Small intestine (tissue), 7 donors: Measurements from ENCODE around the gene PROSER2. TPM values are rescaled to one million over a fixed set of nuclear protein-coding genes. Genes with fewer than 3 reads are reported as not detected.

Source experiments
- DNase-seq, 2 donors: peaks; one replicate each; pipeline versions ENCODE4 v3.0.0 to v3.0.0-alpha.2; 2013
- FAIRE-seq: peaks from 2 replicates; lab custom pipeline; 2012; peaks lifted over from hg19 to GRCh38; lab: Jason Lieb, UNC
- H3K27ac ChIP-seq, 3 donors: one replicate each; pipeline ENCODE4 v1.5.1; 2013; ENCODE audit warnings: low read length in 2 of 3, mild to moderate bottlenecking in 2 of 3, control low read depth in 1 of 3, inconsistent platforms in 1 of 3, low read depth in 1 of 3, moderate library complexity in 1 of 3
- H3K27me3 ChIP-seq, 3 donors: one replicate each; pipeline ENCODE4 v1.6.1; 2013; ENCODE audit warnings: low read length in 3 of 3, inconsistent platforms in 1 of 3; ENCODE audit not compliant: control insufficient read depth in 3 of 3, insufficient read depth in 3 of 3
- H3K36me3 ChIP-seq, 3 donors: one replicate each; pipeline ENCODE4 v1.6.1; 2013; ENCODE audit warnings: low read length in 3 of 3, inconsistent platforms in 1 of 3, low read depth in 1 of 3, mild to moderate bottlenecking in 1 of 3, moderate library complexity in 1 of 3; ENCODE audit not compliant: control insufficient read depth in 3 of 3, insufficient read depth in 2 of 3
- H3K4me1 ChIP-seq, 3 donors: one replicate each; pipeline ENCODE4 v1.6.1; 2013; ENCODE audit warnings: low read length in 2 of 3, inconsistent platforms in 1 of 3, low read depth in 1 of 3, mild to moderate bottlenecking in 1 of 3, moderate library complexity in 1 of 3; ENCODE audit not compliant: control insufficient read depth in 3 of 3, insufficient read depth in 2 of 3
- H3K4me3 ChIP-seq, 3 donors: one replicate each; pipeline ENCODE4 v1.5.1; 2013; ENCODE audit warnings: low read length in 3 of 3, control low read depth in 1 of 3, inconsistent platforms in 1 of 3, low read depth in 1 of 3, mild to moderate bottlenecking in 1 of 3, moderate library complexity in 1 of 3
- H3K9me3 ChIP-seq, 2 donors: one replicate each; pipeline ENCODE4 v1.6.1; 2013; ENCODE audit warnings: low read depth in 1 of 2, low read length in 1 of 2; ENCODE audit not compliant: control insufficient read depth in 2 of 2, insufficient read depth in 1 of 2
- WGBS, 3 donors: extraction: QIAGEN DNeasy Blood & Tissue Kit; methylation state at CpG; one replicate each; pipeline ENCODE4 v1.1.7; 2013; 5-methylcytosine and 5-hydroxymethylcytosine counted together
- polyA plus RNA-seq, 4 donors: library from polyadenylated mRNA; stranded (reverse) in 3 of 4; unstranded in 1 of 4; fragments of 200-250 nt in 3 of 4; fragments of 120-200 nt in 1 of 4; gene quantifications; one replicate each; pipeline versions ENCODE4 v1.2.1 to v1.2.3, GENCODE V29; 2013
- donor health status: healthy with polysubstance abuse.
- donor health status: control.
- donor health status: control.
- donor health status: Bipolar disorder and iron deficiency.
- donor health status: healthy.

The PROSER2 gene
- polyA plus RNA-seq, 4 donors = 0.54 to 6.8 (median 1.7) TPM; not detected in 1

GRCh38 chr10:11908991-11909390, 85.8 kb downstream of the PROSER2 start:
- DNase-seq (no peak), FAIRE-seq (no peak)
- no peaks in the 10 kb centered on the region for H3K36me3 ChIP-seq
- no peak overlapping the region for H3K27ac ChIP-seq
- H3K27me3 ChIP-seq = no peaks in the 10 kb centered on the region
- no peaks in the 10 kb centered on the region for H3K4me1 ChIP-seq
- 94 to 95% (median 94%) methylated on average over 11 of the region's 11 CpGs for WGBS, 3 donors
- H3K9me3 ChIP-seq = no peaks in the 10 kb centered on the region
- no peak overlapping the region for H3K4me3 ChIP-seq

- DNase-seq (no peak), FAIRE-seq (no peak)
- Histone ChIP-seq H3K4me3 (no peak overlapping the region), H3K9me3 (no peaks in the 10 kb centered on the region), H3K27me3 (no peaks in the 10 kb centered on the region), H3K27ac (no peak overlapping the region), H3K36me3 (no peaks in the 10 kb centered on the region), H3K4me1 (no peaks in the 10 kb centered on the region)
- 71 to 78% (median 75%) methylated on average over 10 of the region's 10 CpGs for WGBS, 3 donors
Observed at GRCh38 chr10:11909618-11910017, 86.5 kb downstream of the PROSER2 start.

DNA sequence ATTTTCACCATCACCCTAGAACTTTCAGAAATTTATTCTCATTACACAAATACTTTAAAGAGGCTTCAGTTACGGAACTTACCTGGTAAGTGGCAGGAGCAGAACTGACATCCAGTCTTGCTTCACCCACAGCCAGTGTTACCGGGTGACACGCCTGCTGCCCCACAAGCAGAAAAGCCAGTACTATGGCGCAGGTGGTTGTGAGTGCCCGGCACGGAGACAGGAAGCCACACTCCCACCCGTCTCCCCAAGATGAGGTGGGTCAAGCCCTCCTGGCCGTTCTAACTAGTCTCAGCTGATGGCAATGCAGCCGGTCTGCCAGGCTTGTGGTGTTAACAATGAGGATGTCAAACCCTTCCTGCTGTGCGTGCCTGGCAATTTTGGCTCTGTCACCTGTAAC, 86.9 kb downstream of the PROSER2 start:
- FAIRE-seq (no peak), DNase-seq (no peak)
- H3K27me3 ChIP-seq = no peaks in the 10 kb centered on the region
- WGBS, 3 donors = 87 to 90% (median 87%) methylated on average over 10 of the region's 10 CpGs
- H3K9me3 ChIP-seq = no peaks in the 10 kb centered on the region
- no peaks in the 10 kb centered on the region for H3K4me1 ChIP-seq
- no peaks in the 10 kb centered on the region for H3K36me3 ChIP-seq
- no peak overlapping the region for H3K27ac ChIP-seq
- no peak overlapping the region for H3K4me3 ChIP-seq

GRCh38 chr10:11913079-11913641, 90.0 kb downstream of the PROSER2 start:
- 60 to 73% (median 70%) methylated on average over 11 of the region's 11 CpGs for WGBS, 3 donors
- Histone ChIP-seq H3K27me3 (no peaks in the 10 kb centered on the region), H3K9me3 (no peaks in the 10 kb centered on the region), H3K27ac (no peak overlapping the region), H3K4me3 (no peak overlapping the region), H3K4me1 (no peaks in the 10 kb centered on the region), H3K36me3 (no peaks in the 10 kb centered on the region)
- no peak for DNase-seq
- no peak for FAIRE-seq

DNA sequence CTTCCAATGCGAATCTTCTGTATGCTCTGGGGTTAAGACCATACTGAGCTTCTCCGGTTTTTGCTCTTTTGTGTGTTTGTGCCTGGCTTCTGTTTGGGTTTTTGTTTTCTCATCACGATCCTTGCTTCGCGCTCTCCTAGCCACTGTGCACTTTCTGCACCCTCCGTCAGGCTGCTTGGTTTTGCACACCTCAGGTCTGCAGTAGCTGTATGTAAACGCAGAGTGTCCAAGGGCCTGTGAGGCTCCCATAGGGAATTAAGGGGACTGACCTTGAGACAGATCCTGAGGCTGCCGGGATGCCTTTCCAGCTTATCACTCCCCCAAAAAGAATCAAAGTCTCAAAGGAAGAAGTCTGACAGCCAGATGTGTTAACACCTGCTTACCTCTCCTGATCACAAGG, 95.2 kb downstream of the PROSER2 start:
- no peaks in the 10 kb centered on the region for H3K9me3 ChIP-seq
- peaks cover 4 to 17% (median 10%) of the 10 kb centered on the region in 3 donors for H3K36me3 ChIP-seq
- no peaks in the 10 kb centered on the region for H3K27me3 ChIP-seq
- 81 to 86% (median 82%) methylated on average over 8 of the region's 8 CpGs for WGBS, 3 donors
- H3K4me1 ChIP-seq = no peaks in the 10 kb centered on the region
- DNase-seq (no peak), FAIRE-seq (no peak)
- H3K27ac ChIP-seq = no peak overlapping the region
- no peak overlapping the region for H3K4me3 ChIP-seq

- FAIRE-seq = no peak
- Histone ChIP-seq H3K4me1 (no peaks in the 10 kb centered on the region), H3K36me3 (peaks cover 4 to 19% (median 10%) of the 10 kb centered on the region in 3 donors), H3K27me3 (no peaks in the 10 kb centered on the region), H3K27ac (no peak overlapping the region), H3K4me3 (no peak overlapping the region), H3K9me3 (no peaks in the 10 kb centered on the region)
- DNase-seq = no peak
- WGBS, 3 donors = 88 to 89% (median 88%) methylated on average over 7 of the region's 7 CpGs
Observed at GRCh38 chr10:11919271-11919670, 96.1 kb downstream of the PROSER2 start.

Other genes starting within 250 kb of the PROSER2 start
- gene USP6NL, start 211.7 kb upstream of the PROSER2 start, polyA plus RNA-seq = 10 to 100 TPM in 1 of 4 donors, 1 to 10 TPM in 3; 4.1 to 18.1 (median 6.5) TPM
- 10 to 100 TPM in 2 of 4 donors, 1 to 10 TPM in 2; 3.8 to 25.8 (median 9.7) TPM for gene ECHDC3, start 81.0 kb upstream of the PROSER2 start, polyA plus RNA-seq
- gene UPF2, start 219.5 kb downstream of the PROSER2 start, polyA plus RNA-seq = 10 to 100 TPM; 11.3 to 44.6 (median 29.7) TPM
- 10 to 100 TPM in 1 of 4 donors, 1 to 10 TPM in 3; 5.9 to 12.1 (median 9.5) TPM for gene DHTKD1, start 245.6 kb downstream of the PROSER2 start, polyA plus RNA-seq